Measurements from ENCODE around the gene ZFPM1. TPM values are rescaled to one million over a fixed set of nuclear protein-coding genes. Genes with fewer than 3 reads are reported as not detected.

ZFPM1 gene
- total RNA-seq, 2 donors from 2014 or later: 10.9 to 11.4 TPM

- no peak overlapping the region for H3K4me3 ChIP-seq
- H3K36me3 ChIP-seq (replicated peaks in 1 of 2; ENCODE audit: insufficient read depth in 1 of 2, low read depth in 2 of 2): no peaks in the 10 kb centered on the region
- H3K27ac ChIP-seq: no peak overlapping the region
- TF ChIP-seq CTCF (IDR thresholded peaks at IDR 0.05): no peak
- no peak for TF ChIP-seq POLR2A (IDR thresholded peaks at IDR 0.05)
- H3K27me3 ChIP-seq: peaks cover 0 to 10% of the 10 kb centered on the region in 2 donors
- H3K9me3 ChIP-seq: no peaks in the 10 kb centered on the region
- DNase-seq (no peak), ATAC-seq (no peak)
- intact Hi-C loops (cut with DNase I): no loop called here
- WGBS, 2 donors: 85% methylated on average over 10 of the region's 13 CpGs; no CpG with 5 or more reads in 1 of the 2 donors
- peaks cover 11% of the 10 kb centered on the region for H3K4me1 ChIP-seq
These were observed 27.1 kb upstream of the ZFPM1 start for GRCh38 chr16:88426018-88426417.

- WGBS, 2 donors: 86 to 100% methylated on average over 4 to 15 of the region's 19 CpGs
- Histone ChIP-seq H3K36me3 (replicated peaks in 1 of 2; ENCODE audit: insufficient read depth in 1 of 2, low read depth in 2 of 2) (no peaks in the 10 kb centered on the region), H3K9me3 (no peaks in the 10 kb centered on the region), H3K4me3 (no peak overlapping the region), H3K4me1 (peaks cover 12% of the 10 kb centered on the region), H3K27me3 (peaks cover 0 to 16% of the 10 kb centered on the region in 2 donors), H3K27ac (no peak overlapping the region)
- no peak for TF ChIP-seq POLR2A (IDR thresholded peaks at IDR 0.05)
- TF ChIP-seq CTCF (IDR thresholded peaks at IDR 0.05): no peak
- DNase-seq (no peak), ATAC-seq (no peak)
- intact Hi-C loops (cut with DNase I): no loop called here
These were observed 25.7 kb upstream of the ZFPM1 start for GRCh38 chr16:88427376-88427775.

- DNase-seq (no peak), ATAC-seq (no peak)
- H3K36me3 ChIP-seq (replicated peaks in 1 of 2; ENCODE audit: insufficient read depth in 1 of 2, low read depth in 2 of 2): no peaks in the 10 kb centered on the region
- intact Hi-C loops (cut with DNase I): no loop called here
- TF ChIP-seq POLR2A (IDR thresholded peaks at IDR 0.05): no peak
- no peak for TF ChIP-seq CTCF (IDR thresholded peaks at IDR 0.05)
- peaks cover 12% of the 10 kb centered on the region for H3K4me1 ChIP-seq
- 85% methylated on average over 18 of the region's 19 CpGs; no CpG with 5 or more reads in 1 of the 2 donors for WGBS, 2 donors
- peaks cover 0 to 16% of the 10 kb centered on the region in 2 donors for H3K27me3 ChIP-seq
- no peaks in the 10 kb centered on the region for H3K9me3 ChIP-seq
- no peak overlapping the region for H3K27ac ChIP-seq
- no peak overlapping the region for H3K4me3 ChIP-seq
These were observed 24.9 kb upstream of the ZFPM1 start for GRCh38 chr16:88428156-88428555.

GRCh38 chr16:88428616-88429386 is 24.3 kb upstream of the ZFPM1 start:
- Histone ChIP-seq H3K9me3 (no peaks in the 10 kb centered on the region), H3K4me3 (no peak overlapping the region), H3K27me3 (peaks cover 0 to 16% of the 10 kb centered on the region in 2 donors), H3K36me3 (replicated peaks in 1 of 2; ENCODE audit: insufficient read depth in 1 of 2, low read depth in 2 of 2) (no peaks in the 10 kb centered on the region), H3K27ac (no peak overlapping the region), H3K4me1 (peaks cover 12% of the 10 kb centered on the region)
- no peak for ATAC-seq
- no peak for DNase-seq
- intact Hi-C loops (cut with DNase I): no loop called here
- TF ChIP-seq POLR2A (IDR thresholded peaks at IDR 0.05): no peak
- TF ChIP-seq CTCF (IDR thresholded peaks at IDR 0.05): no peak
- 64 to 71% methylated on average over 18 to 29 of the region's 34 CpGs for WGBS, 2 donors

Measured in body of pancreas (tissue), 4 donors.